ENCODE data around the gene FCGR1A.
"Not testable (repeated sequence)": the region's sequence is repeated elsewhere in the genome, so short reads cannot be mapped to it uniquely, and the experiment has no call there.

The FCGR1A gene

GRCh38 chr1:149832316-149833126 is 50.0 kb downstream of the FCGR1A start:
- DNase-seq (ENCODE audit: low read depth in 2 of 2), result not testable (repeated sequence)

- DNase-seq (ENCODE audit: low read depth in 2 of 2), result not testable (repeated sequence)
Observed at GRCh38 chr1:149833144-149833543, 50.6 kb downstream of the FCGR1A start.

- DNase-seq (ENCODE audit: low read depth in 2 of 2), result not testable (repeated sequence)
Observed at GRCh38 chr1:149841149-149841548, 58.7 kb downstream of the FCGR1A start.
